C4-2B (cell line): ENCODE results near the gene NDUFAF3.

Experiments used
- CTCF ChIP-seq: fragments of 450-650 bp; conservative IDR thresholded peaks from 2 replicates; pipeline ENCODE4 v1.5.1; 2017; ENCODE audit warnings: mild to moderate bottlenecking
- ZFX ChIP-seq: fragments of 450-650 bp; IDR thresholded peaks from 2 replicates; pipeline ENCODE4 v1.6.1; 2017

- TF ChIP-seq CTCF: no peak
- no peak for TF ChIP-seq ZFX
These were observed 5.7 kb downstream of the NDUFAF3 start for GRCh38 chr3:49027634-49028033.
